ENCODE data around the gene KIF19. TPM values are rescaled to one million over a fixed set of nuclear protein-coding genes. Genes with fewer than 3 reads are reported as not detected.
A peak's percentile ranks its signal among the peaks of the same experiment; 100 is the strongest.

Gene KIF19
- polyA plus RNA-seq, 3 donors, result not detected

GRCh38 chr17:74358697-74359096, 32.7 kb downstream of the KIF19 start:
- Mint-ChIP-seq H3K27ac (no peak overlapping the region), H3K4me1 (peaks cover 11% of the 10 kb centered on the region), H3K27me3 (ENCODE audit: low read depth in 3 of 3) (peaks cover 53 to 85% (median 69%) of the 10 kb centered on the region in 3 donors), H3K4me3 (peak overlapping the region in 1 of 2 donors; percentile 80), H3K9me3 (peaks cover 0 to 5% (median 3%) of the 10 kb centered on the region in 7 donors), H3K36me3 (peaks cover 0 to 4% of the 10 kb centered on the region in 2 donors)
- H4K20me1 ChIP-seq (ENCODE audit: insufficient read depth, low read length), result no peaks in the 10 kb centered on the region
- H3K4me1 ChIP-seq (ENCODE audit: control insufficient read depth in 1 of 2, insufficient read depth in 2 of 2, low read length in 2 of 2), result peaks cover 0 to 18% of the 10 kb centered on the region in 2 donors
- H3K4me3 ChIP-seq (replicated peaks in 1 of 3; ENCODE audit: low read depth in 2 of 3, low read length in 3 of 3), result no peak overlapping the region
- no peak overlapping the region for H3K4me2 ChIP-seq (replicated peaks; ENCODE audit: extremely low read depth, low read length, poor library complexity, severe bottlenecking)
- H3K9me3 ChIP-seq (replicated peaks in 1 of 2; ENCODE audit: control insufficient read depth in 1 of 2, insufficient read depth in 1 of 2, low read length in 2 of 2), result peaks cover 0 to 18% of the 10 kb centered on the region in 2 donors
- 100% methylated on average over 3 of the region's 9 CpGs for WGBS (ENCODE audit: insufficient coverage)
- TF ChIP-seq CTCF (IDR thresholded peaks at IDR 0.05), result no peak
- intact Hi-C loops (cut with micrococcal nuclease), result loop anchor here in 1 of 2 donors (10.0 kb wide), 1 partner anchor 54 kb away; no protein-coding TSS in a partner anchor
- no peak overlapping the region for H3K9ac ChIP-seq (ENCODE audit: insufficient read depth, low read length, poor library complexity, severe bottlenecking)
- no peak for DNase-seq
- H2AFZ ChIP-seq (ENCODE audit: insufficient read depth, low read depth, low read length, poor library complexity, severe bottlenecking), result no peak overlapping the region
- no peak overlapping the region for H3K27ac ChIP-seq (ENCODE audit: low read depth in 1 of 2, low read length in 2 of 2)
- no peaks in the 10 kb centered on the region for H3K36me3 ChIP-seq (replicated peaks in 1 of 2; ENCODE audit: control insufficient read depth in 1 of 2, insufficient read depth in 2 of 2, low read length in 2 of 2)
- no peaks in the 10 kb centered on the region for H3K79me2 ChIP-seq (ENCODE audit: insufficient read depth, low read length)
- peaks cover 27 to 69% of the 10 kb centered on the region in 2 donors for H3K27me3 ChIP-seq (ENCODE audit: control insufficient read depth in 2 of 2, insufficient read depth in 2 of 2, low read length in 2 of 2)

- 98% methylated on average over 22 of the region's 22 CpGs for WGBS (ENCODE audit: insufficient coverage)
- Mint-ChIP-seq H3K9me3 (peaks cover 0 to 5% (median 1%) of the 10 kb centered on the region in 7 donors), H3K27ac (no peak overlapping the region), H3K4me3 (no peak overlapping the region), H3K36me3 (peaks cover 0 to 4% of the 10 kb centered on the region in 2 donors), H3K27me3 (ENCODE audit: low read depth in 3 of 3) (peaks cover 42 to 75% (median 59%) of the 10 kb centered on the region in 3 donors), H3K4me1 (peaks cover 5% of the 10 kb centered on the region)
- Histone ChIP-seq H3K9ac (ENCODE audit: insufficient read depth, low read length, poor library complexity, severe bottlenecking) (no peak overlapping the region), H3K4me3 (replicated peaks in 1 of 3; ENCODE audit: low read depth in 2 of 3, low read length in 3 of 3) (no peak overlapping the region), H4K20me1 (ENCODE audit: insufficient read depth, low read length) (no peaks in the 10 kb centered on the region), H3K79me2 (ENCODE audit: insufficient read depth, low read length) (no peaks in the 10 kb centered on the region), H3K36me3 (replicated peaks in 1 of 2; ENCODE audit: control insufficient read depth in 1 of 2, insufficient read depth in 2 of 2, low read length in 2 of 2) (no peaks in the 10 kb centered on the region), H3K27ac (ENCODE audit: low read depth in 1 of 2, low read length in 2 of 2) (no peak overlapping the region), H3K4me2 (replicated peaks; ENCODE audit: extremely low read depth, low read length, poor library complexity, severe bottlenecking) (no peak overlapping the region), H2AFZ (ENCODE audit: insufficient read depth, low read depth, low read length, poor library complexity, severe bottlenecking) (no peak overlapping the region), H3K27me3 (ENCODE audit: control insufficient read depth in 2 of 2, insufficient read depth in 2 of 2, low read length in 2 of 2) (peaks cover 25 to 58% of the 10 kb centered on the region in 2 donors), H3K9me3 (replicated peaks in 1 of 2; ENCODE audit: control insufficient read depth in 1 of 2, insufficient read depth in 1 of 2, low read length in 2 of 2) (peaks cover 0 to 18% of the 10 kb centered on the region in 2 donors), H3K4me1 (ENCODE audit: control insufficient read depth in 1 of 2, insufficient read depth in 2 of 2, low read length in 2 of 2) (peaks cover 0 to 12% of the 10 kb centered on the region in 2 donors)
- no peak for TF ChIP-seq CTCF (IDR thresholded peaks at IDR 0.05)
- DNase-seq, result no peak
- intact Hi-C loops (cut with micrococcal nuclease), result loop anchor here in 1 of 2 donors (2.0 to 10.0 kb wide), 2 partner anchors 55 to 149 kb away; no protein-coding TSS in a partner anchor
These were observed 33.9 kb downstream of the KIF19 start for GRCh38 chr17:74359916-74360315.

Measured in CD14-positive monocyte (primary cell).